ENCODE measurements around the gene HNRNPF. TPM values are rescaled to one million over a fixed set of nuclear protein-coding genes. Genes with fewer than 3 reads are reported as not detected.

HNRNPF gene
- total and polyA plus RNA-seq, 2 of the 8 experiments (the other 6 are each of a cell fraction or from before 2014, with no cell fraction given): 209 to 389 TPM

GRCh38 chr10:43396061-43396927 lies 12.7 kb downstream of the HNRNPF start (continued):
- peak; percentile 94 for TF ChIP-seq E2F6 (IDR thresholded peaks at IDR 0.05)
- TF ChIP-seq CHD2 (IDR thresholded peaks at IDR 0.05; ENCODE audit: low read length): no peak
- TF ChIP-seq SIRT6 (IDR thresholded peaks at IDR 0.05; ENCODE audit: low read length): no peak
- TF ChIP-seq KDM1A (IDR thresholded peaks at IDR 0.05; ENCODE audit: borderline replicate concordance, low read length): no peak
- TF ChIP-seq EGR1 (IDR thresholded peaks at IDR 0.05; ENCODE audit: borderline replicate concordance, low read depth, low read length): no peak
- TF ChIP-seq ZNF274 (IDR thresholded peaks at IDR 0.05; ENCODE audit: borderline replicate concordance, extremely low read depth, low read length): no peak
- no peak for TF ChIP-seq SAP30 (IDR thresholded peaks at IDR 0.05; ENCODE audit: insufficient read depth, insufficient replicate concordance, low read length)
- TF ChIP-seq RNF2 (IDR thresholded peaks at IDR 0.05; ENCODE audit: borderline replicate concordance, low read depth, low read length, missing control alignments, poor library complexity, severe bottlenecking): no peak
- peak; percentile 5 for TF ChIP-seq TAF7 (optimal IDR thresholded peaks at IDR 0.05; ENCODE audit: borderline replicate concordance, low read depth, low read length)
- no peak for TF ChIP-seq GTF2F1 (IDR thresholded peaks at IDR 0.05; ENCODE audit: borderline replicate concordance, low read depth, low read length)
- TF ChIP-seq CREB1 (IDR thresholded peaks at IDR 0.05): no peak
- TF ChIP-seq CTCF (IDR thresholded peaks at IDR 0.05; ENCODE audit: control extremely low read depth in 1 of 3, insufficient read depth in 1 of 3, low read depth in 1 of 3, low read length in 3 of 3): no peak
- no peak for TF ChIP-seq RFX5 (IDR thresholded peaks at IDR 0.05; ENCODE audit: borderline replicate concordance, low read depth, low read length)
- no peak for TF ChIP-seq CBX5 (IDR thresholded peaks at IDR 0.05; ENCODE audit: low read depth, low read length)
- no peak for TF ChIP-seq JUN (IDR thresholded peaks at IDR 0.05; ENCODE audit: low read depth, low read length)
- no peak for TF ChIP-seq SIX5 (IDR thresholded peaks at IDR 0.05; ENCODE audit: low read depth, low read length)
- TF ChIP-seq ATF3 (IDR thresholded peaks at IDR 0.05; ENCODE audit: insufficient read depth, low read depth, low read length): no peak
- TF ChIP-seq TBP (IDR thresholded peaks at IDR 0.05; ENCODE audit: low read depth, low read length): peak; percentile 55; the same call in 1 of the 2 replicates
- TF ChIP-seq RXRA (IDR thresholded peaks at IDR 0.05; ENCODE audit: insufficient read depth, low read depth, low read length): no peak
- no peak for TF ChIP-seq RBBP5 (IDR thresholded peaks at IDR 0.05; ENCODE audit: borderline replicate concordance, low read depth, low read length)

All from H1 (cell line).